Mesodermal cell (in vitro differentiated cells): Measurements from ENCODE around the gene SNTG2.

Source experiments
- H3K27ac ChIP-seq: 2 replicates; pipeline ENCODE4 v1.7.0; 2013; ENCODE audit warnings: mild to moderate bottlenecking, low read depth, low read length, moderate library complexity; ENCODE audit not compliant: severe bottlenecking
- H3K36me3 ChIP-seq: 2 replicates; pipeline ENCODE4 v1.7.1; 2013; ENCODE audit warnings: mild to moderate bottlenecking, low read length, moderate library complexity; ENCODE audit not compliant: control insufficient read depth, insufficient read depth
- H3K4me1 ChIP-seq: one replicate; pipeline ENCODE4 v1.7.1; 2013; ENCODE audit warnings: mild to moderate bottlenecking, low read length; ENCODE audit not compliant: insufficient read depth, control insufficient read depth, poor library complexity, severe bottlenecking
- H3K4me3 ChIP-seq: 2 replicates; pipeline ENCODE4 v1.7.0; 2013; ENCODE audit warnings: low read length, control low read depth, mild to moderate bottlenecking; ENCODE audit not compliant: insufficient read depth, poor library complexity, severe bottlenecking; ENCODE audit errors: extremely low read depth
- H3K9me3 ChIP-seq: 2 replicates; pipeline ENCODE4 v1.7.1; 2013; ENCODE audit warnings: mild to moderate bottlenecking, low read length, moderate library complexity; ENCODE audit not compliant: control insufficient read depth
- WGBS, 2 experiments: methylation state at CpG; one replicate each; pipeline ENCODE4 v1.1.5; 2013; ENCODE audit warnings: missing lambda C conversion rate in 2 of 2; ENCODE audit not compliant: insufficient coverage in 2 of 2; 5-methylcytosine and 5-hydroxymethylcytosine counted together

The SNTG2 gene

GRCh38 chr2:1235806-1236205 is 285.2 kb downstream of the SNTG2 start:
- Histone ChIP-seq H3K36me3 (no peaks in the 10 kb centered on the region), H3K9me3 (no peaks in the 10 kb centered on the region), H3K4me1 (no peaks in the 10 kb centered on the region), H3K4me3 (no peak overlapping the region), H3K27ac (no peak overlapping the region)
- WGBS, 2 experiments = 82 to 100% methylated on average over 1 to 3 of the region's 5 CpGs

GRCh38 chr2:1236606-1237005 is 286.0 kb downstream of the SNTG2 start:
- Histone ChIP-seq H3K27ac (no peak overlapping the region), H3K9me3 (no peaks in the 10 kb centered on the region), H3K36me3 (no peaks in the 10 kb centered on the region), H3K4me3 (no peak overlapping the region), H3K4me1 (no peaks in the 10 kb centered on the region)
- no CpG with 5 or more reads among the region's 1 CpG for WGBS, 2 experiments

GRCh38 chr2:1237783-1238182 is 287.1 kb downstream of the SNTG2 start:
- 87 to 90% methylated on average over 15 to 17 of the region's 18 CpGs for WGBS, 2 experiments
- Histone ChIP-seq H3K9me3 (no peaks in the 10 kb centered on the region), H3K4me1 (no peaks in the 10 kb centered on the region)

GRCh38 chr2:1238598-1239138 is 288.0 kb downstream of the SNTG2 start:
- 95 to 96% methylated on average over 12 to 13 of the region's 14 CpGs for WGBS, 2 experiments
- no peak overlapping the region for H3K27ac ChIP-seq
- H3K36me3 ChIP-seq = no peaks in the 10 kb centered on the region
- H3K4me3 ChIP-seq = no peak overlapping the region
- H3K4me1 ChIP-seq = no peaks in the 10 kb centered on the region
- no peaks in the 10 kb centered on the region for H3K9me3 ChIP-seq

More at GRCh38 chr2:1237783-1238182, 287.1 kb downstream of the SNTG2 start:
- Histone ChIP-seq H3K36me3 (no peaks in the 10 kb centered on the region), H3K4me3 (no peak overlapping the region), H3K27ac (no peak overlapping the region)

GRCh38 chr2:1245193-1245592 is 294.5 kb downstream of the SNTG2 start:
- Histone ChIP-seq H3K36me3 (no peaks in the 10 kb centered on the region), H3K4me3 (no peak overlapping the region), H3K27ac (no peak overlapping the region), H3K4me1 (no peaks in the 10 kb centered on the region), H3K9me3 (no peaks in the 10 kb centered on the region)
- WGBS, 2 experiments = 100% methylated on average over 1 of the region's 2 CpGs

- Histone ChIP-seq H3K4me1 (no peaks in the 10 kb centered on the region), H3K4me3 (no peak overlapping the region), H3K27ac (no peak overlapping the region), H3K9me3 (no peaks in the 10 kb centered on the region), H3K36me3 (no peaks in the 10 kb centered on the region)
- WGBS, 2 experiments = 87 to 90% methylated on average over 8 of the region's 9 CpGs
Observed at GRCh38 chr2:1246239-1246638, 295.6 kb downstream of the SNTG2 start.

GRCh38 chr2:1246991-1247390 is 296.3 kb downstream of the SNTG2 start:
- H3K9me3 ChIP-seq = no peaks in the 10 kb centered on the region
- no peak overlapping the region for H3K27ac ChIP-seq
- no peaks in the 10 kb centered on the region for H3K4me1 ChIP-seq
- H3K36me3 ChIP-seq = no peaks in the 10 kb centered on the region
- no peak overlapping the region for H3K4me3 ChIP-seq
- 75 to 100% methylated on average over 2 of the region's 3 CpGs for WGBS, 2 experiments

- Histone ChIP-seq H3K4me1 (no peaks in the 10 kb centered on the region), H3K27ac (no peak overlapping the region), H3K4me3 (no peak overlapping the region), H3K36me3 (no peaks in the 10 kb centered on the region), H3K9me3 (no peaks in the 10 kb centered on the region)
- WGBS, 2 experiments = 82 to 96% methylated on average over 2 to 5 of the region's 5 CpGs
Observed at GRCh38 chr2:1248187-1248586, 297.5 kb downstream of the SNTG2 start.

- Histone ChIP-seq H3K27ac (no peak overlapping the region), H3K4me3 (no peak overlapping the region), H3K36me3 (no peaks in the 10 kb centered on the region), H3K4me1 (no peaks in the 10 kb centered on the region), H3K9me3 (no peaks in the 10 kb centered on the region)
- WGBS, 2 experiments = 88 to 89% methylated on average over 6 to 8 of the region's 10 CpGs
Observed at GRCh38 chr2:1249897-1250687, 299.4 kb downstream of the SNTG2 start.

GRCh38 chr2:1251520-1251919 is 300.9 kb downstream of the SNTG2 start:
- 80 to 100% methylated on average over 1 to 2 of the region's 5 CpGs for WGBS, 2 experiments
- Histone ChIP-seq H3K27ac (no peak overlapping the region), H3K4me1 (no peaks in the 10 kb centered on the region), H3K9me3 (no peaks in the 10 kb centered on the region), H3K36me3 (no peaks in the 10 kb centered on the region), H3K4me3 (no peak overlapping the region)

- Histone ChIP-seq H3K4me1 (no peaks in the 10 kb centered on the region), H3K4me3 (no peak overlapping the region), H3K9me3 (no peaks in the 10 kb centered on the region), H3K36me3 (no peaks in the 10 kb centered on the region), H3K27ac (no peak overlapping the region)
- WGBS, 2 experiments = 79 to 82% methylated on average over 1 to 3 of the region's 4 CpGs
Observed at GRCh38 chr2:1253629-1254028, 303.0 kb downstream of the SNTG2 start.
